K562 treated with DMSO at 1 percent for 48 hours (cell line): ENCODE results near the gene CLN6. TPM values are rescaled to one million over a fixed set of nuclear protein-coding genes. Genes with fewer than 3 reads are reported as not detected.

ENCODE experiments used
- total RNA-seq: library from RNA; unstranded; fragments of 300-600 nt; gene quantifications from 2 replicates; pipeline ENCODE4 v1.2.3, GENCODE V29; 2022; ENCODE audit warnings: low replicate concordance; ENCODE audit errors: extremely low read depth

Gene CLN6
- total RNA-seq = not detected in 2 replicates

DNA sequence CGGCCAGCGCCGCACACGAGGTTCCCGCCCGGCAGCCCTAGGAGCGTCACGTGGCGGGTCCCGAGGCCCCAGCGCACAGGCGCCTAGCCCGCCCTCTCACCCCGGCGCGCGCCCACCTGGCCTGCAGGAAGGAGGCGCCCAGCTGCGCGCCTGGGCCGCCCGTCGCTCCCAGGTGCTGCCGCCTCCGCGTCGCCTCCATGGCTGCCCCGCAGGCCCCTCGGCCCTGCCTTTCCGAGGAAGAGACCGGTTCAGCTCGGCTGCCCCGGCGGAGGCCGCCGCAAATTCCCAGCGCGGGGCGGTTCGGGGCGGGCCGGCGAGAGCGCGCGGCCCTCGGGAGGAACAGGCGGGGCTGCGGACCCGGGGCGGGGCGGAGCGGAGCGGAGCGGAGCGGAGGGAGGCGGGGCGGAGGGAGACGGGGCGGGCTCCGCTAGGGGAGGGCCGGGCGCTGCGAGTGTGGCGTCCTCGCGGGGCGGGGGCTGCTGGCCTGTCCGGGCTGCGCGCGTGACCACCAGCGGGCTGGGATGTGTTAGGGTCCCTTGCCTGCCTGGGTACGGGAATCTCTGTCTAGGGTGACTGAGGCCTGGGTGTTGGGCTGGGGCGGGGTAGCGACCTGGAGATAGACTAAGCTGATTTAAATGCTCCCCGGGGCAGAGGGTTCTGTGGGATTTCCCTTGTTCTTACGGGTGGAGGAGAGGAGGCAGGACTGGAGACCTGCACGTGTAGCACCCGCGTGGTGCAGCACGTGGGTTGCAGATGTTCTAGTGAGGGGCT is at the start of gene CLN6:
CLN6 (minus strand) TSS at position 343 of the 771 bp plus-strand sequence; CDS start at position 199, 144 bp downstream.

DNA sequence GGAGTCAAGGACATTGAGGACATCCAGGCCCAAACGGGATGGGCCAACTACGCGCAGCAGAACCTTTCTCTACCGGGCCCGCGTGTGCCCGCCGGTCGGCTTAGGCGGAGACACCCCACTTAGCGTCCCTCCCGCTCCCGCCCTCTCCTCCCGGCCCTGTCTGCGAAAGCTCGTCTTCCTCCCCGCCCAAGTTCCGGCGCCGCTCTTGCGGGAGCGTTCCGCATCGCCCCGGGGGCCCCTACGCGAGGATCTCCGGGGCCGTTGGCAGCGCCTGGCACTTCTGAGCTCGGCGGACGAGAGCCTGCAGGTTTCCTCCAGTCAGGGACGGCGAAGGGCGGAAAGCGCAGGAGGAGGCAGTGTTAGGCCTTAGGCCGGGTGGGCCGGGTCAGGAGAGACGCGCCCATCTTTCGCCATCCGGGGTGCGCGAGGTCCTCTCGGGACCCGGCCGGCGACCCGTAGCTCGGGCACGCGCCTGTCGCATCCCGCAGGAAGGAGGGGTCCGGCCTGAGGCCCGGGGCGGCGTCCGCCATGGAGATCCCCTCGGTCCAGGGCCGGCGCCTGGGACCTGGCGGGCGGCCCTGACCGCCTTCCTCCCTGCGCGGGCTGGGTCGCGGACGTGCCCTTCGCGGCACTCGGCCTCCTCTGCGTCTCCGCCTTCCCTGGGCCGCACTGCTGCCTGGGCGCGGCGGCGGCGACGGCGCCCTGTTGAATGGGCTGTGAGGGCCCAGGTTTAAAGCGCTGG is 48.2 kb upstream of the CLN6 start, which contains the start of gene FEM1B:
FEM1B (plus strand) TSS at position 143 of the 742 bp plus-strand sequence. CDS start 673 bp downstream, outside the sequence.

DNA sequence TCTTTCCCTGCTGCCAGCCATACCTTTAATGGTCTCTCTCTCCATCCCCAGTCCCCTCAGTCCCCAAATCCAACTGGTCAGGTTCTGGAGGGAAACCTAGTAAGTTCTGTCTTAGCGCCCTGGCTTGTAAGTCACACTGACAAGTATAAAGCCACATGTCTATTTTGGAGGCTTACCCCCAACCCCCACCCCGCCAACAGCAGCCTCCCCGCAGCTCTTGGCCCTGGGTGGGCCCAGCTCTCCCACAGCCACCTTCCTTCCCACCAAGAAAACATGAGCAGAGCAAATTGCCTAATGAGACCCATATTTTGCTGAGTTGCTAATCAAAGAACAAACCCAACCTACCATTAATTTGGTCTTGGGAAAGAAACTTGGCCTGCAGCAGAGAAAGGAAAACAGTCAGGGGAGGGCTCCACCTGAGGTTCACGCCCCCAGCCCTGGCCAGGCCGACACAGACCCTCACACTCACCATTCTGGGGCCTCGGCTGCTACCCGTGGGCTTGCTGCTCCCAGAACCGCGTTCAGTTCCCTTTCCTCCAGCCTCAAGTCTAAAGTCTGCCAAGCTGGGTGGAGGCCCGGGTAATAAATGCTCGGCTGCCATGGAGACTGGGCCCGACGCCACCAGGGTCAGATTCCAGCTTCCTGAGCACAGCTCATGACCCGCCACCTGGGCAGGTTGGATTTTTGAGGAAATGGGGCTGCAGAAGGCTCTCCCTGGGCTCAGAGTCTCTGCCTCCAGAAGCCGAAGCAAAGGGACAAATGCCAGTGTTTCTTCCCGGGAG is 24.6 kb downstream of the CLN6 start, which contains the start of gene CALML4:
CALML4 (minus strand) TSS at position 557 of the 782 bp plus-strand sequence; CDS start at position 472, 85 bp downstream.

Other genes with a start within 250 kb of the CLN6 start
- gene PIAS1, start 175.4 kb downstream of the CLN6 start, total RNA-seq = not detected in 2 replicates
- gene CALML4, start 24.4 kb downstream of the CLN6 start, total RNA-seq = not detected in 2 replicates
- not detected in 2 replicates for gene FEM1B, start 48.0 kb upstream of the CLN6 start, total RNA-seq
- not detected in 2 replicates for gene ITGA11, start 202.4 kb upstream of the CLN6 start, total RNA-seq